SJSA1 (cell line): ENCODE results near the gene TP53INP2. TPM values are rescaled to one million over a fixed set of nuclear protein-coding genes. Genes with fewer than 3 reads are reported as not detected.
"Not testable (repeated sequence)": the region's sequence is repeated elsewhere in the genome, so short reads cannot be mapped to it uniquely, and the experiment has no call there.

Experiments
- DNase-seq, 2 experiments: peaks; one replicate each; pipeline ENCODE4 v3.0.0-alpha.2; 2015 to 2020; ENCODE audit warnings: low spot score in 2 of 2, low read depth in 1 of 2
- H3K27ac ChIP-seq: fragments of 250-450 bp; sonication (Bioruptor Pico); 2 replicates; pipeline ENCODE4 v1.5.1; 2020; ENCODE audit warnings: mild to moderate bottlenecking, moderate library complexity
- H3K27me3 ChIP-seq: fragments of 250-450 bp; sonication (Bioruptor Pico); replicated peaks from 2 replicates; pipeline ENCODE4 v1.5.1; 2020; ENCODE audit warnings: mild to moderate bottlenecking, moderate library complexity
- H3K36me3 ChIP-seq: fragments of 250-450 bp; sonication (Bioruptor Pico); 2 replicates; pipeline ENCODE4 v1.5.1; 2020; ENCODE audit warnings: mild to moderate bottlenecking
- H3K4me1 ChIP-seq: fragments of 250-450 bp; sonication (Bioruptor Pico); replicated peaks from 2 replicates; pipeline ENCODE4 v1.6.1; 2021; ENCODE audit warnings: mild to moderate bottlenecking
- H3K4me3 ChIP-seq: fragments of 250-450 bp; sonication (Bioruptor Pico); 2 replicates; pipeline ENCODE4 v1.5.1; 2020; ENCODE audit warnings: mild to moderate bottlenecking
- H3K9me3 ChIP-seq: fragments of 250-450 bp; sonication (Bioruptor Pico); replicated peaks from 2 replicates; pipeline ENCODE4 v1.5.1; 2020; ENCODE audit warnings: mild to moderate bottlenecking
- total RNA-seq: library from RNA; depleted of rRNA; stranded (reverse); fragments of >200 nt; shearing (Covaris generic); gene quantifications from 2 replicates; pipeline ENCODE4 v1.2.3, GENCODE V29; 2014; rRNA removed

The TP53INP2 gene, protein sequence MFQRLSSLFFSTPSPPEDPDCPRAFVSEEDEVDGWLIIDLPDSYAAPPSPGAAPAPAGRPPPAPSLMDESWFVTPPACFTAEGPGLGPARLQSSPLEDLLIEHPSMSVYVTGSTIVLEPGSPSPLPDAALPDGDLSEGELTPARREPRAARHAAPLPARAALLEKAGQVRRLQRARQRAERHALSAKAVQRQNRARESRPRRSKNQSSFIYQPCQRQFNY
- total RNA-seq, result 0.88 and 2.9 TPM in 2 replicates

GRCh38 chr20:34704177-34705007, at the start of gene TP53INP2:
Gene TP53INP2 (plus strand): TSS chr20:34704344. CDS start chr20:34708740, 4,396 bp downstream.
- H3K27ac ChIP-seq, result peak within 1 kb of the TSS; percentile 99
- H3K4me3 ChIP-seq, result peak within 1 kb of the TSS; percentile 98
- peaks cover 18% of the 10 kb centered on the region for H3K4me1 ChIP-seq
- H3K36me3 ChIP-seq, result peaks cover 5% of the 10 kb centered on the region
- no peaks in the 10 kb centered on the region for H3K27me3 ChIP-seq
- DNase-seq, result peak; percentile 74 to 91
- H3K9me3 ChIP-seq, result no peaks in the 10 kb centered on the region

DNA sequence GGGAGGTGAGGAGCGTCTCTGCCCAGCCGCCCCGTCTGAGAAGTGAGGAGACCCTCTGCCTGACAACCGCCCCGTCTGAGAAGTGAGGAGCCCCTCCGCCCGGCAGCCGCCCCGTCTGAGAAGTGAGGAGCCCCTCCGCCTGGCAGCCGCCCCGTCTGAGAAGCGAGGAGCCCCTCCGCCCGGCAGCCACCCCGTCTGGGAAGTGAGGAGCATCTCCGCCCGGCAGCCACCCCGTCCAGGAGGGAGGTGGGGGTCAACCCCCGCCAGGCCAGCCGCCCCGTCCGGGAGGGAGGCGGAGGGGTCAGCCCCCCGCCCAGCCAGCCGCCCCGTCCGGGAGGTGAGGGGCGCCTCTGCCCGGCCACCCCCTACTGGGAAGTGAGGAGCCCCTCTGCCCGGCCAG, 45.5 kb upstream of the TP53INP2 start:
- not testable (repeated sequence) for H3K27me3 ChIP-seq, H3K4me3 ChIP-seq, H3K36me3 ChIP-seq, H3K4me1 ChIP-seq, DNase-seq, H3K27ac ChIP-seq, H3K9me3 ChIP-seq

- not testable (repeated sequence) for H3K27me3 ChIP-seq, H3K4me3 ChIP-seq, H3K27ac ChIP-seq, H3K9me3 ChIP-seq, H3K4me1 ChIP-seq, DNase-seq, H3K36me3 ChIP-seq
These were observed 42.3 kb upstream of the TP53INP2 start for GRCh38 chr20:34661811-34662210.

GRCh38 chr20:34663213-34663943, 40.8 kb upstream of the TP53INP2 start:
- no peak for DNase-seq
- H3K36me3 ChIP-seq, result no peaks in the 10 kb centered on the region
- no peak overlapping the region for H3K4me3 ChIP-seq
- no peaks in the 10 kb centered on the region for H3K9me3 ChIP-seq
- no peaks in the 10 kb centered on the region for H3K27me3 ChIP-seq
- no peak overlapping the region for H3K27ac ChIP-seq
- H3K4me1 ChIP-seq, result no peaks in the 10 kb centered on the region

GRCh38 chr20:34664751-34665150, 39.4 kb upstream of the TP53INP2 start:
- H3K4me3 ChIP-seq, H3K27me3 ChIP-seq, H3K27ac ChIP-seq, H3K9me3 ChIP-seq, H3K36me3 ChIP-seq, H3K4me1 ChIP-seq, DNase-seq: not testable (repeated sequence)

DNA sequence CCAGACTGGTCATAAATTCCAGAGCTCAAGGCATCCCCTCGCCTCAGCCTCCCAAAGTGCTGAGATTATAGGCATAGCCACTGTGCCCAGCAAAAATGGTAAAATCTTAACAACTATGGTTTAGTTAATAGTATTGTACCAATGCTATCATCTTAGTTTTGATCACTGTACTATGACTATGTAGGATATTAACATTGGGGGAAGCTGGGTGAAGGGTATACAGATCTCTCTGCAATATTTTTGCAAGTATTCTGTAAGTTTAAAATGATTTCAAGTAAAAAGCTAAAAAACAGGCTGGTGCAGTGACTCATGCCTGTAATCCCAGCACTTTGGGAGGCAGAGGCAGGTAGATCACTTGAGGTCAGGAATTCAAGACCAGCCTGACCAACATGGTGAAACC, 35.0 kb upstream of the TP53INP2 start:
- Histone ChIP-seq H3K4me1 (no peaks in the 10 kb centered on the region), H3K9me3 (no peaks in the 10 kb centered on the region), H3K27ac (no peak overlapping the region), H3K4me3 (no peak overlapping the region), H3K36me3 (no peaks in the 10 kb centered on the region), H3K27me3 (no peaks in the 10 kb centered on the region)
- no peak for DNase-seq

DNA sequence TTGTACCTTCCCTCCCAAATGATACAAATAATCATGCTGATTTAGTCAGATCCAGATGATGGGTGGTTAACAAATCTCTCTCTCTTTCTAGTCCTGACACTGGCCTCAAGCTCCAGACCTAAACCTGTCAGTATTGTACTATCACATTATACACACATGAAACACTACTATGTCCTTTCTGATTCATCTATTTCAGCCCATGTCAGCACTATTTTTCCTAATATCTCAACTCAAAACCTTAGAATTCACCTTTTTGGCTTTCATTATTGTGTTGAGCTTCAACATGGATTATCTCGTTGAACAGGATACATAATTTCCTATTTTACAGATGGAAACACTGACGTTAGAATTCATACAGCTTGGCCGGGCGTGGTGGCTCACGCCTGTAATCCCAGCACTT, 30.7 kb upstream of the TP53INP2 start:
- no peak overlapping the region for H3K4me3 ChIP-seq
- no peak for DNase-seq
- H3K36me3 ChIP-seq, result no peaks in the 10 kb centered on the region
- H3K9me3 ChIP-seq, result no peaks in the 10 kb centered on the region
- H3K27me3 ChIP-seq, result no peaks in the 10 kb centered on the region
- peaks cover 3% of the 10 kb centered on the region; the same call in 1 of the 2 replicates for H3K4me1 ChIP-seq
- H3K27ac ChIP-seq, result no peak overlapping the region

DNA sequence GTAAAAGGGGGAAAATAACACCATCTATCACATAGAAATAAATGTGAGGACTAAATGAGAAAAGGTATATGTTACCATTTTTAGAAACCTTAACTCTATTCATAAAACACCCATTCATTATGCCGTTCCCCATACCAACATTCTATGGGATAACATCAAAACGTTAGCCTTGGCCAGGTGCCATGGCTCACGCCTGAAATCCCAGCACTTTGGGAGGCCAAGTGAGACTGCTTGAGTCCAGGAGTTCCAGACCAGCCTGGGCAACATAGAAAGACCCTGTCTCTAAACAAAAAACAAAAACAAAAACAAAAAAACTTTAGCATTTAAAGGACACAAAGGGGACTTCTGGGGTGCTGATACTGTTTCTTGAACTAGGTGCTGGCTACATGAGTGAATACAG, 28.6 kb upstream of the TP53INP2 start:
- H3K27me3 ChIP-seq, result no peaks in the 10 kb centered on the region
- H3K27ac ChIP-seq, result no peak overlapping the region
- H3K36me3 ChIP-seq, result no peaks in the 10 kb centered on the region
- no peaks in the 10 kb centered on the region for H3K9me3 ChIP-seq
- DNase-seq, result no peak
- H3K4me3 ChIP-seq, result no peak overlapping the region
- peaks cover 3% of the 10 kb centered on the region; the same call in 1 of the 2 replicates for H3K4me1 ChIP-seq

GRCh38 chr20:34675993-34676641, 28.0 kb upstream of the TP53INP2 start:
- no peaks in the 10 kb centered on the region for H3K36me3 ChIP-seq
- H3K9me3 ChIP-seq, result no peaks in the 10 kb centered on the region
- no peak overlapping the region for H3K27ac ChIP-seq
- DNase-seq, result no peak
- H3K4me3 ChIP-seq, result peak overlapping the region; percentile 66
- no peaks in the 10 kb centered on the region for H3K27me3 ChIP-seq
- peaks cover 3% of the 10 kb centered on the region; the same call in 1 of the 2 replicates for H3K4me1 ChIP-seq

GRCh38 chr20:34676642-34677373, 27.3 kb upstream of the TP53INP2 start, which contains the start of gene PIGU:
Gene PIGU (minus strand): TSS chr20:34677092. CDS start chr20:34677085, 7 bp downstream.
- no peaks in the 10 kb centered on the region for H3K9me3 ChIP-seq
- no peaks in the 10 kb centered on the region for H3K36me3 ChIP-seq
- peak within 1 kb of the TSS; percentile 66 for H3K4me3 ChIP-seq
- H3K27ac ChIP-seq, result no peak within 1 kb of the TSS; the same call in 1 of the 2 replicates
- peaks cover 3% of the 10 kb centered on the region; the same call in 1 of the 2 replicates for H3K4me1 ChIP-seq
- H3K27me3 ChIP-seq, result no peaks in the 10 kb centered on the region
- DNase-seq, result peak; percentile 94 to 95

- Histone ChIP-seq H3K36me3 (no peaks in the 10 kb centered on the region), H3K27me3 (no peaks in the 10 kb centered on the region), H3K4me1 (peaks cover 3% of the 10 kb centered on the region; the same call in 1 of the 2 replicates), H3K27ac (no peak overlapping the region), H3K4me3 (no peak overlapping the region), H3K9me3 (no peaks in the 10 kb centered on the region)
- no peak for DNase-seq
These were observed 23.5 kb upstream of the TP53INP2 start for GRCh38 chr20:34680586-34681175.

- no peak for DNase-seq
- Histone ChIP-seq H3K9me3 (no peaks in the 10 kb centered on the region), H3K27me3 (no peaks in the 10 kb centered on the region), H3K4me1 (no peaks in the 10 kb centered on the region), H3K4me3 (no peak overlapping the region), H3K36me3 (no peaks in the 10 kb centered on the region), H3K27ac (no peak overlapping the region)
These were observed 20.5 kb upstream of the TP53INP2 start for GRCh38 chr20:34683667-34684066.
